Measurements from ENCODE around the gene FAM219B. TPM values are rescaled to one million over a fixed set of nuclear protein-coding genes. Genes with fewer than 3 reads are reported as not detected.
A peak's percentile ranks its signal among the peaks of the same experiment; 100 is the strongest.
"Not testable (repeated sequence)": the region's sequence is repeated elsewhere in the genome, so short reads cannot be mapped to it uniquely, and the experiment has no call there.

The FAM219B gene
- total RNA-seq, 1 donor from 2014 or later, result 29.8 TPM

- DNase-seq (ENCODE audit: low read depth in 2 of 2), result no peak
These were observed 3.0 kb downstream of the FAM219B start for GRCh38 chr15:74903676-74904075.

- DNase-seq (ENCODE audit: low read depth in 2 of 2), result no peak
These were observed 4.2 kb downstream of the FAM219B start for GRCh38 chr15:74902295-74903075.

- peak in 1 of 2 donors; percentile 56 for DNase-seq (ENCODE audit: low read depth in 2 of 2)
These were observed 5.0 kb downstream of the FAM219B start for GRCh38 chr15:74901612-74902063.

- DNase-seq (ENCODE audit: low read depth in 2 of 2), result no peak
These were observed 9.3 kb downstream of the FAM219B start for GRCh38 chr15:74897300-74897701.

GRCh38 chr15:74896316-74896715, 10.3 kb downstream of the FAM219B start:
- DNase-seq (ENCODE audit: low read depth in 2 of 2), result no peak

GRCh38 chr15:74895830-74896229, 10.8 kb downstream of the FAM219B start:
- no peak for DNase-seq (ENCODE audit: low read depth in 2 of 2)

GRCh38 chr15:74894383-74894782, 12.3 kb downstream of the FAM219B start:
- DNase-seq (ENCODE audit: low read depth in 2 of 2), result not testable (repeated sequence)

GRCh38 chr15:74893627-74894026, 13.0 kb downstream of the FAM219B start:
- no peak for DNase-seq (ENCODE audit: low read depth in 2 of 2)

GRCh38 chr15:74892931-74893330, 13.7 kb downstream of the FAM219B start:
- DNase-seq (ENCODE audit: low read depth in 2 of 2), result no peak

GRCh38 chr15:74892313-74892712, 14.3 kb downstream of the FAM219B start:
- no peak for DNase-seq (ENCODE audit: low read depth in 2 of 2)

- no peak for DNase-seq (ENCODE audit: low read depth in 2 of 2)
These were observed 15.2 kb downstream of the FAM219B start for GRCh38 chr15:74891469-74891868.

GRCh38 chr15:74890665-74890960, 16.0 kb downstream of the FAM219B start:
- DNase-seq (ENCODE audit: low read depth in 2 of 2), result no peak

GRCh38 chr15:74889883-74890664, 16.6 kb downstream of the FAM219B start, which contains the start of gene MPI:
Gene MPI, plus strand, starts transcription at chr15:74890042. Its CDS starts 32 bp downstream, at chr15:74890074.
- DNase-seq (ENCODE audit: low read depth in 2 of 2), result peak; percentile 42 to 85

- DNase-seq (ENCODE audit: low read depth in 2 of 2), result peak in 1 of 2 donors; percentile 35
These were observed 17.2 kb downstream of the FAM219B start for GRCh38 chr15:74889390-74889882.

GRCh38 chr15:74888716-74889115, 17.9 kb downstream of the FAM219B start:
- DNase-seq (ENCODE audit: low read depth in 2 of 2), result no peak

GRCh38 chr15:74887537-74888193, 19.0 kb downstream of the FAM219B start:
- not testable (repeated sequence) for DNase-seq (ENCODE audit: low read depth in 2 of 2)

GRCh38 chr15:74885461-74885860, 21.2 kb downstream of the FAM219B start:
- DNase-seq (ENCODE audit: low read depth in 2 of 2), result no peak

GRCh38 chr15:74884428-74885223, 22.0 kb downstream of the FAM219B start:
- no peak for DNase-seq (ENCODE audit: low read depth in 2 of 2)

GRCh38 chr15:74882528-74882927, 24.1 kb downstream of the FAM219B start:
- DNase-seq (ENCODE audit: low read depth in 2 of 2), result no peak

GRCh38 chr15:74878273-74878672, 28.4 kb downstream of the FAM219B start:
- DNase-seq (ENCODE audit: low read depth in 2 of 2), result no peak
